Activated CD4-positive, alpha-beta T cell treated with anti-CD3 and anti-CD28 coated beads, Interleukin-2, amount 50 U/mL, for 4 hours (primary cell): Measurements from ENCODE around the gene MCM3AP.
"Not testable (repeated sequence)": the region's sequence is repeated elsewhere in the genome, so short reads cannot be mapped to it uniquely, and the experiment has no call there.

Source experiments
- DNase-seq, 2 experiments: peaks; one replicate each; pipeline ENCODE4 v3.0.0-alpha.2; 2020

The MCM3AP gene

DNA sequence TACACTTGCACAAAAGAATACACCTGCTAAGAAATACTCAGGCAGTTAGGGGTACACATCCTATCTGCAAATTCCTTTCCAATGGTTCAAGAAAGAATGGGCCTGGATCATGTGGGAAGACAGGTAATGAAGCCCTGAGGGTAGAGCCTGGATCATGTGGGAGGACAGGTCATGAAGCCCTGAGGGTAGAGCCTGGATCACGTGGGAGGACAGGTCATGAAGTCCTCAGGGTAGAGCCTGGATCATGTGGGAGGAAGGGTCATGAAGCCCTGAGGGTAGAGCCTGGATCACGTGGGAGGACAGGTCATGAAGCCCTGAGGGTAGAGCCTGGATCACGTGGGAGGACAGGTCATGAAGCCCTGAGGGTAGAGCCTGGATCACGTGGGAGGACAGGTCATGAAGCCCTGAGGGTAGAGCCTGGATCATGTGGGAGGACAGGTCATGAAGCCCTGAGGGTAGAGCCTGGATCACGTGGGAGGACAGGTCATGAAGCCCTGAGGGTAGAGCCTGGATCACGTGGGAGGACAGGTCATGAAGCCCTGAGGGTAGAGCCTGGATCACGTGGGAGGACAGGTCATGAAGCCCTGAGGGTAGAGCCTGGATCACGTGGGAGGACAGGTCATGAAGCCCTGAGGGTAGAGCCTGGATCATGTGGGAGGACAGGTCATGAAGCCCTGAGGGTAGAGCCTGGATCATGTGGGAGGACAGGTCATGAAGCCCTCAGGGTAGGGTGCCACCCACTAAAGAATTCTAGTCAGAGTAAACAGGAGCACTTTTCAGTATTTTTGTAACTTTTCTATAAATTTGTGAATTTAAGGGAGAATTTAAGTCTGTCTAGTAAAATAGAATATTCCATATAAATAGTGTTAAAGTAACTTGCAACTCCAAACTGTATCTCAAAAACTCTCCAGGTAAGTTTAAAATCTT lies 84.3 kb downstream of the MCM3AP start:
- DNase-seq: not testable (repeated sequence)

DNA sequence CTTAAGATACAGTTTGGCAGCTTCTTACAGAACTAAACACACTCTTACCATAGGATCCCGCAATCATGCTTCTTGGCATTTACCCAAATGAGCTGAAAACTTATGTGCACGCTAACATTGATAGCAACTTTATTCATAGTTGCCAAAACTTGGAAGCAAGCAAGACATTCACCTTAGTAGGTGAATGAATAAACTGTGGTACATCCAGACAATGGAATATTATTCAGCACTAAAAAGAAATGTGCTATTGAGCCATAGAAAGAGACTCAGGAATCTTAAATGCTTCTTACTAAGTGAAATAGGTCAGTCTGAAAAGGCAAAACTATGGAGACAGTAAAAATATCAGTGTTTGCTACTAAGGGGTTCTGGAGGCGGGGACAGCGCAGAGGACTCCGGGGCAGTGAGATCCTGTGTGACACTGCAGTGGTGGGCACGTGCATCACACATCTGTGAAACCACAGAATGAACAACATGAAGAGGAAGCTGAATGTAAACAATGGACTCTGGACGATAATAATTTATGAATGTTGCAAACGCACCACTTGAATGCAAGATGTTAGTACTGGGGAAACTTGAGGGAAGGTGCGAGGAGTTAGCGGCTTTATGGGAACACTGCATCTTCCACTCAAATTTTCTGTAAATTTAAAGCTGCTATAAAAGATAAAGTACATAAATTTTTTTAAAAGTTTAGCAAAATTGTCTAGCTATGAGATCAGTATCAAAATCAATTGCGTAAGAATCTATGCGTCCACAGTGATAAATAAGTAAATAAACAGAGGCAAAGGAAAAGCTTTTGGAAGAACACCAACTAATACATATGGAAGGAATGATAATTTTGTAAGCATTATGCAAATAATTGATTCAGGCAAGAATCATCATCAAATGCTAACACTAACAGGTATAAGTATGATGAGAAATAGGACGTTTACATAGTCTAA lies 85.7 kb downstream of the MCM3AP start:
- DNase-seq: no peak

DNA sequence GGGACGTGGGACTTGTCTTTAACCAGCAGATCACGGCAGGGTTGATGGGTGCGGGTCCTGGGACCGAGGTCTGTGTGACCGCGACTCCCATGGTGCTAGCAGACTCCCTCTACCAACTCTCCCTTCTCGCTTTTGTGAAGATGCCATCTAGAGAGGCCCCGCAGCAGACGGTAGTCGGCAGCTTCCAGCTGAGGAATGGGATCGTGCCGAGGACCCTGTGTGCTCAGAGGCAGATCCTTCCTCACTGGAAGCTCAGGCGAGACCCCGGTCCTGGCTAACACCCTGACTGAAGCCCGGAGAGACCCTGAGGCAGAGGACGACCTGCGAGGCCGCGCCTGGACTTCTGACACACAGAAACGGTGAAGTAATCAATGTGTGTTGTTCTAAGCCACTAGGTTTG lies 88.7 kb downstream of the MCM3AP start:
- no peak for DNase-seq

DNA sequence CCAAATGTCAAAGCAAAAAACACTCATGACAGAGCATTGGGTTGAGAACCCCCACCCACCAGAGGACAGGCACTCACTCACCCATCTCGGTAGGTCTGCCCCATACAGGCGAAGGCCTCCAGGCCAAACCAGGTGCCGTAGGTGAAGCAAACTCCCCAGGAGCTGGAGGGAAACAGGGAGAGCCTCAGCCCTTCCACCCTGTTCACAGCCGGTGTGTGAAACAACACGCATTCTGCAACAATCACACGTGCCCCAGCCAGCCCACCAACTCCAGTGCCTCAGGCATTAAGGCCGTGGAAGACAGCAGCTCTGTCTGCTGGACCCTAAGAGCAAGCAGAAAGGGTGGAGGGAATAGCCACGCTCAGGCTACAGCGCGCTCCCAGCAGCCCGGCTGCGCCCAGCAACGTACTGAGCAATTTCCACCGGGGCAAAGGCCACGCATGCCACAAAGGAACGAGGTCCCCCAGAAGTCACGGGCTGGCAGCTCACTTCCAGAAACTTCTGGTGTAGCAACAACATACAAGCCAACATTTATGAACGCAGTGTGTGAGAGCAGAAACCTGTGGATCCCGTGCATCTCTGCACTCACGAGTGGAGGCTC lies 89.7 kb downstream of the MCM3AP start:
- no peak for DNase-seq

DNA sequence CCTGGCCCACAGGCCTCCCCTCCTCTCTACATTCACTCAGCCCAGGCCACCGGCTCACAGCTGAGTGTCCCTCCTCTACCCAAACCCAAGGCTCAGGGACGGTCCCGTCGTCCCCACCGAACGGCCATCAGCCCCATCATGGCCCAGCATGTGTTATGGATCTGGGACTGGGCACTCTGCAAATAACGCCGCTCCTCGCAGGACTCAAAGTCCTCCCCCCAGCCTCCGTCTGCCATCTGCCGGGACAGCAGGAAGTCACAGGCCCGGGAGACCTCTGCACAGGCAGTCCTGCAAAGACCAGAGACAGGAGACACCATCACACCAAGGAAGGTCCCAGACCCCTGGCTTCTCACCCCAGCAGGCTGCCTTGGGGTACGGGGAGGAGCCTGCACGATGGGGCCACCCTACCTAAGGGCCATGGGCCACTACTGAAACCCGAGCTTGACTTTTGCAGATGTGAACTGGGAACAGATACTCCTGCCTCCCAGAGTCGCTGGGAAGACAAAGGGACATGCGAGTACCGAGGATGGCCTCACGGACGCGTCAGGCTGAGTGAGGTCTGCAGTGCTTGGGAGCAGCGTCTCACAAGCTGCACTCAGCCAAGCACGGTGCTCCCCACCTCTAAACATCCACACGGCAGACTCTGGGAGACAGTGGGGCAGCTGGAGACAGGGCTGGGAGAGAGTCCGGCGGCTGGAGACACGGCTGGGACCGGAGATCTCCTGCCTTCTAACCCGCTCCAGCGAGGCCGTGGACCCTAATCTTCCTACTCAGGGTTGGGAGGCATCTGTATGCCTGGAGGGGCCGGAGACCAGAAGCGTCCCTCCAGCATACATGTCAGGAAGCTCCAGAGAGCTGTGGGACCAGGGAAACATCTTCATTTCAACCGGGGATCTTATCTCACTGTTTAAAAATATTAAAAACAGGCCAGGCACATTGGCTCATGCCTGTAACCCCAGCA lies 90.8 kb downstream of the MCM3AP start:
- DNase-seq: no peak

DNA sequence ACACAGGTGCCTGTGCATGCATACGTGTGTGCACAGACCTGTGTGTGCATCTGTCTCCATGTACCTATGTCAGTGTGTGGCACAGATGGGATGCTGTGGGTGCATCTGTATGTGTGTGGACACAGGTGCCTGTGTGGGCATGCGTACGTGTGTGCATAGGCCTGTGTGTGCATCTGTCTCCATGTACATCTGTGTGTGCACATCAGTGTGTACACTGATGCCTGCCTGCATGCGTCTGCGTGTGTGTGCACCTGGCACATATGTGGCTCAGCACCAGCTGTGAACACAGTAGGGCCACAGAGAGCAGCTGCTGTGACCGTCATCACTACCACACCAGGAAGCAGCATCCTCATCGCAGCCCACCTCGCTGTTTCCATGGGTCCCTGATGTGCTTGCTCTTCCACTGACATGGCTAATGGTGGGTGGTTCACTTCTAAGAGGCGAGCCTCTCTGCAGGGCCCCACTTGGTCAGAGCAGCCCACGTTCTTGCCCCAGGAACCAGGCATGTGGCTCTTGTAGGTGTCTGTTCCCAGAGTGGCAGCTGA lies 91.5 kb downstream of the MCM3AP start:
- no peak for DNase-seq

DNA sequence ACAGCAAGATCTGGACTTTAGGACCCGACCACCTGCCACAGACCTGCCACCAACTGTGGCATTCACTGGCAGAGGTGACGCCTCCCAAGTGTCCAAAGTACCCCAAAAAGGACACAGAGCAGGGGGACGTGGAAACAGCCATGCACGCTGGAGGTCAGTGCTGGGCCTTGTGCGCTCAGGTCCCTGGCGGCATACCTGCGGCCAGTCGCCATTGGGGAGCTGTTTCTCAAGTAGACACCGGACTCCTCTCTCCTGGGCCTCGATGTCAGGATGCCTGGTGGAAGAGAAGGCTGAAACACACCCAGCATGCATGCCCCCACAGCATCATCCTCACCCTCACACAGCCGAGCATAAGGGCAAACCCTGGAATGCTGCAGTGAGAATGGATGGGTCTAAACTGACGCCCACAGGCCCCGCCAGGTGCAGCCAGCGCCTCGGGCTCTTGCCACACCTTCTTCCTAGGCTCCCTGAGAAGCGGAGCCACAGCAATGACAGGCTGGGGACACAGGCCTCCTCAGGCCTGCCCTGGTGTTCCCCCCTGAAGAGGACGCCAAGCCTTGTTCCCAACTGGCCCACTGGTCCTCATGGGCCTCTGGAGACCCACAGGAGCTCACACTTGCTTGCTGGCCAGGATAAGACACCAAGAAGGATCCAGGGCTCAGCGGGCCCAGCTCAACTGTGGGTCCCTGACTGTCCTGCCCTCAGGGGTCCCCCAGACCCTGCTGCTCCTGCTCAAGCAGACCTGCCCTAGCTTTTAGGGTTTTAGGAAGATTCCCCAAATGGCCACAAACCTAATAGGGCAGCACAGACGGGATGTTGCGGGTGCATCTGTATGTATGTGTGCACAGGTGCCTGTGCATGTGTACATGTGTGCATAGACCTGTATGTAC lies 93.5 kb downstream of the MCM3AP start:
- DNase-seq: no peak

DNA sequence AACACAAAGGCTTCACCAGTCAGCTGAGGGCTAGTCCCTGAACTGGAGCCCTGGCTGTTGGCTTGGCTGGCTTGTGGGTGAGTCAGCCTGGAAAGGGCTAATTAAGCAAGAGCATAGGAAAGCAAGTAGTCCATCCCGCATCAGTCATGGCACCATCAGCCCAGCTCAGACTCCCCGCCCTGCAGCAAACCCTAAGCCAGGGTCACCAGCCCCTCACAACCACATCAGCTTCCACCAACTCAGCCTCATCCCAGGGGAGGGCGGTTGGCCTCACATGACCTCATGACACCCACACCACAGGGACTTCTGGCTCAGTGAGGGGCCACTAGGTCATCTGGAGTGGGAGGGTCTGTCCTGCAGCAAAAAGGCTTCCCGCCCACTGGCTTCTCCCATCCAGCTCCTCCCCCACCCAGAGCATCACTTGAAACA lies 94.1 kb downstream of the MCM3AP start:
- no peak for DNase-seq

DNA sequence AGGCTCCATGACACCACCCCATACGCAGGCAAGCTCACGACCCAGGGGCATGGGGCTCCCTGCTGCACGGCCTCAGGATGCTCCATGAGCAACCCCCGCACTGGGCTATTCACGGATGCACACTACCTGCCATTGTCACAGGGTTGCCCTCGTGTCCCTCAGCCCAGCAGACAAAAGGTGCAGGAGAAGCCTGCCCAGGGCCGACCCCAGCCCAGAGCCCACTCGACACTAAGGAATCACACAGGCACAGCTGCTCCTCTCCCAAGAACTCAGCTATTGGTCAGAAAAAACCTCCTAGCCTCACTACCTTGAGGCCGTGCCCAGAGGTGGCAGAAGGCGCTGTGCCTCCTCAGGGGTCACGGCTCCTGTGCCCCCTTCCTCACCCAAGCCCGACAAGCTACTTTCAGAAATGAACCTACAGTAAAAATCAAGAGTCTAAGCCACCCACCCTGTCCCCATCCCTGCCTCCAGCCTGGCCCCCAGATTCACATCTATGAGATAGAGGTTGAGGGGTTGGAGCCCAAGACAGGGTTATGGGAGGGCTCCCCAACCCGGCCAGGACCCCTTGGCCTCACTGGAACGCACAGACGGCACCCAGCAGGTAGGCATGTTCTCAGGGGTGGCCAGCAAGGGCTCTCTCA lies 94.8 kb downstream of the MCM3AP start:
- DNase-seq: no peak

DNA sequence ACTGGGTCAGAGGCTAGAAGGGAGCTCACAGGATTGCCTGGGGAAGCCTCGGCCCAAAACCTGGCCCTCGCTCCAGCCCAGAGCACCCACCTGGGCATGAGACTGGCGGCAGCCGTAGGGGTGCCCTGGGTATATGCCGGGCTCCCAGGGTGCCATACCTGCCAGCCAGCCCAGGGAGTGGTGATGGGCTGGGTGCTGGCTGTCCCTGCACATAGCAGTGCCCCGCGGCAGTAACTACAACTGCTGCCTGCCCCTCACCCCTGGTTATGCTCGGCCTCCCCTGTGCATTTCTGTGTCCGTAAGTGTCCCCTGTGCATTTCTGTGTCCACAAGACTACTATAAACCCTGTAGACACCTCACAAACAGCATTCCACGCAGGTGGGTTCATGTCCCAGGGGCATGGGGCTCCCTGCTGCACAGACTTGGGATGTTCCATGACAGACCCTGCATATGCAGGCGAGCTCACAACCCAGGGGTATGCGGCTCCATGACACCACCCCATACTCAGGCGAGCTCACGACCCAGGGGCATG lies 95.4 kb downstream of the MCM3AP start:
- no peak for DNase-seq

DNA sequence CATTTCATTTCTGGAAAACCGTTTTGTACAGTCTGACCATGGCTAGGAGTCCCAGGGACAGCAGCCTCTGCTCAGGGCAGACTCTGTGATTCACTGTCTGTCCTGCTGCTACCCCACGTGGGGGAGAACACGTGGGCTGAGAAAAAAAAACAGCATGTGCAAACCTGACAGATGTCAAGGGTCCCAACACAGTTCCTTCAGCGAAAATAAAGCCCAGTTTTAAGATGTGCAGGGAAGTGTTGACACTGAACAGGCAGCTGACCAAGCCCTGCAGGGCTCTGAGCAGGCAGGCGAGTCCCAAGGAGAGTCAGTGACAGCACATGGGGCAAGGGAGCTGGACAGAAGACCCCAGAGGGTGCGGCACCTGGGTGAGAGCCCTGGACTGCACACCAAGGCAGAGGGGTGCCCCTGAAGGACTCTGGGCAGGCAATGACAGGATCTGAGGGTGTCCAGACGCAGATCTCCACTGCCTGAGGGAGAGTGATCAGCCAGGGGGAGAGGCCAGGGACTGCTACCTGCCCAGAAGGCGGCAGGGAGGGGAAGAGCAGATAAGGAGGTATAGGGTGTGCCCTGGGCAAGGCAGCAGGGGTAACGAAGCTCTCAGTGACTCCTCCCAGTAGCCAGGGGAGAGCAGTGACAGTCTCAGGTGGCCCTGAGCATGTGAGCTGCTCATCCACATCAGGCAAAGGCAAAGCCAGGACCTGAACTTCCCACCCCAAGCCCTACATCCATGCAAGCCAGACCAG lies 96.0 kb downstream of the MCM3AP start:
- DNase-seq: no peak

DNA sequence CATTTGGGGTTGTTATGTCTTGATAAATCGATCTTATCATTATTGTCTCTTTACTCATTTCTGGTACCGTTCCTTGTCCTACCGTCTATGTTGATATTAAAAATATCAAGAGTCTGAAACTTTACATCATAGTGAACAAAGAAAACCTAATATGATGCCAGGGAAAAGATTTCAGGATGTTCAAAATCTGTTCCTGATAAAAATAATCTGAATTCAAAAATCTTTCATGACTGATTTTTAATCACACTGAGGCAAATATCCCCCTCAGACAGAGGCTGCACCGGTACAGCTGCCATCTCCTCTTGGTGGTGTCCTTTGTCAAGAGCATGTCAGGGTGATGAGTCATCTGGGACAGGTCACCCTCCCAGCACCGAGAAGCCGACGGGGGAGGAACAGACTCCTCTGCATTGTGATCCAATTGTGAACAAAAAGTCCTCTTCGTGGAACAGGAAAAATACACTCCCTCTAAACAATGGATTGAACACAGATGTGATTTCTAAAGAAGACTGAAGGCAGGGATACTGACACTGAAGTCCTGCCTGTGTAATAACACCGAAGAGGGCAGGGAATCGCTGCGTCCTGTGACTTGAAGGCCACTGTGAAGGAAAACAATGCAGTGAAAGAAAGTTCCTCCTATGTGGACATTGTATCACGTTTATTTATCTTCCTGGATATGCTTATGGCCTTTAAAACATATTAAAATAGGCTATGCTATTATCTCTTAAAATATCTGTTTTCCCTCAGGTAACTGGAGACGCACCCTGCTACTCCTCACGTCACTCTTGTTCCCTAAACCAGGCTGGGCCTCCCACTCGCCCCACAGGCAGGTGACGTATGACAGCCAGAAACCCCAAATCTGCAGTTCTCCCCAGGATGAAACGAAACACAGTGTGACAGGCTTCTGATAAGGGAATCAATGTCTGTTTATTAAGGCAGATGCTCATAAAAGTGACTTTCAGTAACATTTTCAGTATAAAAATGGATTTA lies 96.9 kb downstream of the MCM3AP start:
- no peak for DNase-seq

DNA sequence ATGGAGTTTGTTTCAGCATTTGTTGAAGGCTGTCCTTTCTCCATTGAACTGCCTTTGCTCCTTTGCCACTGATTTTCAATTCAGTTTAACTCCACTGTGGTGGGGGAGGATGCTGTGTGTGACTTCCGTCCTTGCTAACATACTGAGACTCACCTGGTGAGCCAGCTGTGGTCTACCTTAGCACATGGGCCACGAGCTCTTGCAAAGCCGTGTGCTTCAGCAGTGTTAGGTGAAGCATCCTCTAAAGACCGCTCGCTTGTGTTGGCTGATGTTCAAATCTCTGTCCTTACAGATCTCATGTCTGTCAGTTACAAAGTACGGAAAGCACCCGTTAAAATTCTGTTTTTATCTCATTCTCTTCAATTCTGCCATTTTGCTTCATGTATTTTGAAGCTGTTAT lies 97.6 kb downstream of the MCM3AP start:
- no peak for DNase-seq

DNA sequence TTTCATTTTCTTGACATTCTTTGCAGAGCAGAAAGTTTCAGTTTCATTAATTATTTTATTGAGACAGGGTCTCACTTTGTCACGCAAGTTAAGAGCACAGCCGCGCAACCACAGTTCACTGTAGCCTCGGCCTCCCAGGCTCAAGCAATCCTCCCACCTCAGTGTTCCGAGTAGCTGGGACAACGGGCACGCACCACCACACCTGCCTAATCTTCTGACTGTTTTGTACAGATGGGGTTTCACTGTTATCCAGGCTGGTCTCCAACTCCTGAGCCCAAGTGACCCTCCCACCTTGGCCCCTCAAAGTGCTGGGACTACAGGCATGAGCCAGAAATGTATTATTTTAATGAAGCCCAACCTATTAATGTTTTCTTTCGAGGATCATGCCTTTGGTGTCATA lies 98.2 kb downstream of the MCM3AP start:
- no peak for DNase-seq

DNA sequence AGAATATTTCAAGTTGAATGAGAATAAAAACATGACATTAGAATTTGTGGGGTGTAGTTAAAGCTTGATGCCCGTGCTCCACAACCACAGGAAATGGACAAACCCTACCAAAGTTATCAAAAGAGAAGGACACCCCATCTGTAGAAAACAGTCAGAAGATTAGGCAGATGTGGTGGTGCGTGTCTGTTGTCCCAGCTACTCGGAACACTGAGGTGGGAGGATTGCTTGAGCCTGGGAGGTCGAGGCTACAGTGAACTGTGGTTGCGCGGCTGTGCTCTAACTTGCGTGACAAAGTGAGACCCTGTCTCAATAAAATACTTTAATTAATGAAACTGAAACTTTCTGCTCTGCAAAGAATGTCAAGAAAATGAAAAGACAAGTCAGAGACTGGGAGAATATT lies 99.7 kb downstream of the MCM3AP start:
- no peak for DNase-seq
